WTC11 (cell line): ENCODE measurements around the gene PKD2L2.

Experiments
- ARID4B ChIP-seq: sonication (generic); formaldehyde crosslinking; IDR thresholded peaks from 2 replicates; pipeline ENCODE4 v1.8.0; 2023; ENCODE audit warnings: missing genetic modification reagents, mild to moderate bottlenecking, borderline replicate concordance
- CREM ChIP-seq: sonication (generic); formaldehyde crosslinking; IDR thresholded peaks from 2 replicates; pipeline ENCODE4 v1.8.1; 2022; ENCODE audit warnings: mild to moderate bottlenecking, missing genetic modification reagents, moderate library complexity
- CTCF ChIP-seq: fragments of 200-600 bp; IDR thresholded peaks from 2 replicates; pipeline ENCODE4 v1.8.0; 2022; ENCODE audit warnings: antibody characterized with exemption
- E2F5 ChIP-seq: sonication (generic); formaldehyde crosslinking; IDR thresholded peaks from 2 replicates; pipeline ENCODE4 v1.8.1; 2022; ENCODE audit warnings: mild to moderate bottlenecking, moderate library complexity, missing genetic modification reagents
- MAX ChIP-seq: sonication (generic); formaldehyde crosslinking; IDR thresholded peaks from 2 replicates; pipeline ENCODE4 v1.8.0; 2022; ENCODE audit warnings: mild to moderate bottlenecking, missing genetic modification reagents
- NFE2L1 ChIP-seq: sonication (generic); formaldehyde crosslinking; IDR thresholded peaks from 2 replicates; pipeline ENCODE4 v1.8.1; 2023; ENCODE audit warnings: missing genetic modification reagents
- TCF7 ChIP-seq: sonication (generic); formaldehyde crosslinking; IDR thresholded peaks from 2 replicates; pipeline ENCODE4 v1.8.0; 2022; ENCODE audit warnings: mild to moderate bottlenecking, low read depth, missing genetic modification reagents, moderate library complexity

GRCh38 chr5:137902408-137903133 is 13.3 kb downstream of the PKD2L2 start:
- no peak for TF ChIP-seq MAX
- TF ChIP-seq CTCF, result no peak
- TF ChIP-seq CREM, result no peak
- TF ChIP-seq ARID4B (CRISPR knock-in tag), result no peak
- TF ChIP-seq TCF7 (CRISPR knock-in tag), result no peak
- TF ChIP-seq NFE2L1, result no peak
- no peak for TF ChIP-seq E2F5 (CRISPR knock-in tag)
